ENCODE measurements around the gene PRR5L. TPM values are rescaled to one million over a fixed set of nuclear protein-coding genes. Genes with fewer than 3 reads are reported as not detected.
A peak's percentile ranks its signal among the peaks of the same experiment; 100 is the strongest.

PRR5L gene
- total and polyA plus RNA-seq, 9 donors = 5.9 to 56.3 (median 22.1) TPM

- Histone ChIP-seq H3K27me3 (no peaks in the 10 kb centered on the region), H3K36me3 (no peaks in the 10 kb centered on the region), H3K27ac (no peak overlapping the region), H3K9me3 (no peaks in the 10 kb centered on the region), H3K4me3 (no peak overlapping the region), H3K4me1 (ENCODE audit: insufficient read depth) (peaks cover 3% of the 10 kb centered on the region)
- TF ChIP-seq CTCF (IDR thresholded peaks at IDR 0.05) (peak in 2 of 3 donors; percentile 15 to 25), POLR2A (IDR thresholded peaks at IDR 0.05) (no peak), EP300 (IDR thresholded peaks at IDR 0.05) (no peak)
- DNase-seq = no peak
- WGBS, 3 donors = 27 to 37% (median 29%) methylated on average over 4 of the region's 4 CpGs
- intact Hi-C loops (cut with DNase I) = loop anchor here in 1 of 4 donors (10.0 kb wide), 1 partner anchor 182 kb away; no protein-coding TSS in a partner anchor
These were observed 3.8 kb upstream of the PRR5L start for GRCh38 chr11:36292311-36292722.

GRCh38 chr11:36296884-36297543, 926 bp downstream of the PRR5L start:
- H3K4me3 ChIP-seq = no peak overlapping the region
- H3K36me3 ChIP-seq = no peaks in the 10 kb centered on the region
- no peaks in the 10 kb centered on the region for H3K9me3 ChIP-seq
- H3K27me3 ChIP-seq = no peaks in the 10 kb centered on the region
- WGBS, 3 donors = 83 to 91% (median 85%) methylated on average over 8 of the region's 8 CpGs
- no peak overlapping the region for H3K27ac ChIP-seq
- TF ChIP-seq EP300 (IDR thresholded peaks at IDR 0.05) (no peak), CTCF (IDR thresholded peaks at IDR 0.05) (no peak), POLR2A (IDR thresholded peaks at IDR 0.05) (no peak)
- intact Hi-C loops (cut with DNase I) = loop anchor here in 1 of 4 donors (10.0 kb wide), 1 partner anchor 178 kb away; no protein-coding TSS in a partner anchor
- no peak for DNase-seq
- H3K4me1 ChIP-seq (ENCODE audit: insufficient read depth) = peaks cover 4% of the 10 kb centered on the region

DNA sequence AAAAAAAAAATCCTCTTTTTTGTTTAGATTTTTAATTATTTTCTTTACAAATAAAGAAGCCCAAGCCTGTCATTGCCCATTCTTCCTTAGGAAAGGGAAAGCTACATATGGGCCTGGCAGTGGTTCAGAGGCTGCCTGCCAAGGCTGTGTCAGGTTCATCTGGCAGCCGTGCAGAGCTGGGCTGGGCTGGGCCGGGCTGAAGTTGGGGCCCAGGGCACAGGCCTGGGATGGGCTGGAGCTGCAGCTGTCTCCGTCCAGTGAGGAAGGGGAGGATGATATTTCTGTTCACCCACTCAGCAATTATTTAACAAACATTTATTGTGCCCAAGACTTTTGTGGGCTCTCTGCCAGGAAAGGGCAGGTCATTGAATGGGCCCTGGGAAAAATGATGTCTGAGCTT, 4.6 kb downstream of the PRR5L start:
- peaks cover 4% of the 10 kb centered on the region for H3K4me1 ChIP-seq (ENCODE audit: insufficient read depth)
- H3K9me3 ChIP-seq = no peaks in the 10 kb centered on the region
- H3K27ac ChIP-seq = no peak overlapping the region
- H3K27me3 ChIP-seq = no peaks in the 10 kb centered on the region
- WGBS, 3 donors = 3 to 18% (median 17%) methylated on average over 3 of the region's 3 CpGs
- TF ChIP-seq CTCF (IDR thresholded peaks at IDR 0.05) = no peak
- no peak for TF ChIP-seq POLR2A (IDR thresholded peaks at IDR 0.05)
- TF ChIP-seq EP300 (IDR thresholded peaks at IDR 0.05) = no peak
- intact Hi-C loops (cut with DNase I) = loop anchor here in 3 of 4 donors (10.0 kb wide), 2 partner anchors 164 to 174 kb away; no protein-coding TSS in a partner anchor
- peak; percentile 28 to 60 (median 53) for DNase-seq
- H3K4me3 ChIP-seq = no peak overlapping the region
- H3K36me3 ChIP-seq = no peaks in the 10 kb centered on the region

DNA sequence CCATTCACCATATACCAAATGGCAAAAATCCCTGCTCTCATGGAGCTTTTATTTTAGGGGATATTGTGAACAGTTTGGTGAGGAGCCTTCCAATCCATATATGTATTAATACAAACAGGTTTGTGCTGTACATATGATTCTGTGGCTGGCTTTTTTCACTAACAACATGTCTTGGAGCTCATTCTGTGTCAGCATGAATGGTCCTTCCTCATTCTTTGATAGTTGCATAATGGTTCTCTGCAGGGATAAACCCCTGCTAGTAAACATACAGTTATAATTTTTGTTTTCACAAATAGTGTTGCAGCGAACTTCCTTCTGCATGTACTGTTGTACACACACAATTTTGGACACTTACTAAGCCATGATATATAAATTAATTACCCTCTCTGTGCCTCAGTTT, 8.3 kb downstream of the PRR5L start:
- Histone ChIP-seq H3K4me1 (ENCODE audit: insufficient read depth) (peaks cover 4% of the 10 kb centered on the region), H3K9me3 (no peaks in the 10 kb centered on the region), H3K4me3 (no peak overlapping the region), H3K36me3 (no peaks in the 10 kb centered on the region), H3K27me3 (no peaks in the 10 kb centered on the region), H3K27ac (no peak overlapping the region)
- no peak for DNase-seq
- intact Hi-C loops (cut with DNase I) = loop anchor here in 3 of 4 donors (10.0 kb wide), 2 partner anchors 160 to 170 kb away; no protein-coding TSS in a partner anchor
- TF ChIP-seq POLR2A (IDR thresholded peaks at IDR 0.05) = no peak
- no peak for TF ChIP-seq EP300 (IDR thresholded peaks at IDR 0.05)
- 59 to 75% (median 73%) methylated on average over 1 of the region's 1 CpG for WGBS, 3 donors

GRCh38 chr11:36305047-36305446, 9.0 kb downstream of the PRR5L start:
- H3K4me3 ChIP-seq = no peak overlapping the region
- TF ChIP-seq EP300 (IDR thresholded peaks at IDR 0.05) = no peak
- WGBS, 3 donors = 38 to 50% (median 40%) methylated on average over 1 of the region's 1 CpG
- no peak for DNase-seq
- intact Hi-C loops (cut with DNase I) = loop anchor here in 3 of 4 donors (10.0 kb wide), 2 partner anchors 160 to 170 kb away; no protein-coding TSS in a partner anchor
- no peaks in the 10 kb centered on the region for H3K27me3 ChIP-seq
- H3K36me3 ChIP-seq = no peaks in the 10 kb centered on the region
- H3K27ac ChIP-seq = no peak overlapping the region
- peaks cover 4% of the 10 kb centered on the region for H3K4me1 ChIP-seq (ENCODE audit: insufficient read depth)
- no peaks in the 10 kb centered on the region for H3K9me3 ChIP-seq

All from ovary (tissue), 9 donors.